GM21786 (cell line): ENCODE measurements around the gene LONRF3.

Experiments
- ATAC-seq: cut with Tn5 transposase; IDR thresholded peaks from one replicate; pipeline ENCODE4 v1.9.1; 2021; ENCODE audit not compliant: unreplicated experiment

The LONRF3 gene

GRCh38 chrX:118974088-118974907 is at the start of gene LONRF3:
TSS of gene LONRF3 (plus strand) at chrX:118974618. CDS start at chrX:118974781, 163 bp downstream.
- no peak for ATAC-seq

- ATAC-seq, result no peak
Observed at GRCh38 chrX:118928151-118928550, 46.3 kb upstream of the LONRF3 start.

- ATAC-seq, result no peak
Observed at GRCh38 chrX:118935352-118935751, 39.1 kb upstream of the LONRF3 start.

GRCh38 chrX:118941147-118941546 is 33.3 kb upstream of the LONRF3 start:
- no peak for ATAC-seq

- no peak for ATAC-seq
Observed at GRCh38 chrX:118943102-118943501, 31.3 kb upstream of the LONRF3 start.

- no peak for ATAC-seq
Observed at GRCh38 chrX:118945921-118946320, 28.5 kb upstream of the LONRF3 start.

- ATAC-seq, result no peak
Observed at GRCh38 chrX:118948270-118948669, 26.1 kb upstream of the LONRF3 start.

- ATAC-seq, result no peak
Observed at GRCh38 chrX:118961866-118962560, 12.4 kb upstream of the LONRF3 start.

- ATAC-seq, result no peak
Observed at GRCh38 chrX:118963159-118963558, 11.3 kb upstream of the LONRF3 start.

- ATAC-seq, result no peak
Observed at GRCh38 chrX:118964252-118964651, 10.2 kb upstream of the LONRF3 start.

GRCh38 chrX:118965395-118965794 is 9.0 kb upstream of the LONRF3 start:
- ATAC-seq, result no peak

- ATAC-seq, result no peak
Observed at GRCh38 chrX:118968031-118968430, 6.4 kb upstream of the LONRF3 start.

- no peak for ATAC-seq
Observed at GRCh38 chrX:118971552-118971951, 2.9 kb upstream of the LONRF3 start.

- ATAC-seq, result no peak
Observed at GRCh38 chrX:118973389-118974087, 880 bp upstream of the LONRF3 start.

- peak; percentile 37 for ATAC-seq
Observed at GRCh38 chrX:118974908-118975671, 672 bp downstream of the LONRF3 start.

- ATAC-seq, result no peak
Observed at GRCh38 chrX:118975831-118976598, 1.6 kb downstream of the LONRF3 start.

- no peak for ATAC-seq
Observed at GRCh38 chrX:118976599-118977340, 2.4 kb downstream of the LONRF3 start.

GRCh38 chrX:118977424-118977823 is 3.0 kb downstream of the LONRF3 start:
- ATAC-seq, result no peak

GRCh38 chrX:118978451-118978850 is 4.0 kb downstream of the LONRF3 start:
- ATAC-seq, result no peak

- ATAC-seq, result no peak
Observed at GRCh38 chrX:118980761-118981160, 6.3 kb downstream of the LONRF3 start.
